ENCODE measurements around the gene OOSP4A. TPM values are rescaled to one million over a fixed set of nuclear protein-coding genes. Genes with fewer than 3 reads are reported as not detected.

Gene OOSP4A
- total and polyA plus RNA-seq, 2 of the 13 experiments (the other 11 are each of a cell fraction or from before 2014, with no cell fraction given), result not detected

- no TSS peak for BruUV-seq (replicated peaks)
- Histone ChIP-seq H3K27ac (ENCODE audit: extremely low read length, insufficient read depth, low read length) (no peak overlapping the region), H3K4me1 (ENCODE audit: insufficient read depth, low read length) (no peaks in the 10 kb centered on the region), H3K36me3 (replicated peaks in 1 of 2; ENCODE audit: control insufficient read depth in 1 of 2, insufficient read depth in 2 of 2, low read length in 2 of 2) (no peaks in the 10 kb centered on the region), H3K79me2 (ENCODE audit: insufficient read depth, low read length) (no peaks in the 10 kb centered on the region), H3K9ac (ENCODE audit: insufficient read depth, low read depth, low read length) (no peak overlapping the region), H4K20me1 (ENCODE audit: insufficient read depth, low read length) (no peaks in the 10 kb centered on the region), H3K9me3 (ENCODE audit: low read length) (no peaks in the 10 kb centered on the region), H3K27me3 (ENCODE audit: control insufficient read depth in 1 of 2, insufficient read depth in 2 of 2, low read length in 2 of 2) (no peaks in the 10 kb centered on the region), H2AFZ (ENCODE audit: low read length) (no peak overlapping the region), H3K4me2 (ENCODE audit: low read depth, low read length) (no peak overlapping the region), H3K4me3 (replicated peaks in 1 of 3; ENCODE audit: insufficient read depth in 1 of 3, low read depth in 2 of 3, low read length in 3 of 3) (no peak overlapping the region)
- ChIA-PET POLR2A (no interaction called here), CTCF (ENCODE audit: low intra/inter-chr PET ratio, low total read pairs) (no interaction called here)
- in situ Hi-C loops (cut with HindIII; ENCODE audit: extremely low pct_ligation_motif_present, low pct_unique_long_range_greater_than_20kb), result no loop called here
- 2% methylated on average over 4 of the region's 4 CpGs for WGBS (ENCODE audit: low lambda C conversion rate)
- FAIRE-seq (no peak), ATAC-seq (no peak), DNase-seq (ENCODE audit: low spot score) (no peak)
- intact Hi-C loops (cut with micrococcal nuclease; ENCODE audit: unreplicated experiment), result no loop called here
- TF ChIP-seq ASH2L (IDR thresholded peaks at IDR 0.05; ENCODE audit: insufficient read length, low read depth, low read length) (no peak), KDM4B (CRISPR knock-in tag; IDR thresholded peaks at IDR 0.05) (no peak), HOXD1 (CRISPR knock-in tag; IDR thresholded peaks at IDR 0.05) (no peak), ZSCAN12 (CRISPR knock-in tag; IDR thresholded peaks at IDR 0.05) (no peak), MED8 (CRISPR knock-in tag; IDR thresholded peaks at IDR 0.05; ENCODE audit: insufficient replicate concordance) (no peak), CENPX (CRISPR knock-in tag; IDR thresholded peaks at IDR 0.05) (no peak), ZSCAN29 (CRISPR knock-in tag; conservative IDR thresholded peaks at IDR 0.05) (no peak)
Observed at GRCh38 chr11:59999691-60000090, 35.9 kb downstream of the OOSP4A start.

GRCh38 chr11:60003729-60004128 is 39.9 kb downstream of the OOSP4A start:
- POLR2A ChIA-PET, result no interaction called here
- H3K9me3 ChIP-seq (ENCODE audit: low read length), result no peaks in the 10 kb centered on the region
- no peaks in the 10 kb centered on the region for H3K27me3 ChIP-seq (ENCODE audit: control insufficient read depth in 1 of 2, insufficient read depth in 2 of 2, low read length in 2 of 2)
- H2AFZ ChIP-seq (ENCODE audit: low read length), result no peak overlapping the region
- DNase-seq (ENCODE audit: low spot score) (no peak), FAIRE-seq (no peak), ATAC-seq (no peak)
- 21% methylated on average over 2 of the region's 2 CpGs for WGBS (ENCODE audit: low lambda C conversion rate)
- BruUV-seq (replicated peaks), result no TSS peak
- no peaks in the 10 kb centered on the region for H3K36me3 ChIP-seq (replicated peaks in 1 of 2; ENCODE audit: control insufficient read depth in 1 of 2, insufficient read depth in 2 of 2, low read length in 2 of 2)
- H3K27ac ChIP-seq (ENCODE audit: extremely low read length, insufficient read depth, low read length), result no peak overlapping the region
- CTCF ChIA-PET (ENCODE audit: low intra/inter-chr PET ratio, low total read pairs), result no interaction called here
- H3K4me2 ChIP-seq (ENCODE audit: low read depth, low read length), result no peak overlapping the region
- H3K9ac ChIP-seq (ENCODE audit: insufficient read depth, low read depth, low read length), result no peak overlapping the region
- intact Hi-C loops (cut with micrococcal nuclease; ENCODE audit: unreplicated experiment), result no loop called here
- no peaks in the 10 kb centered on the region for H3K4me1 ChIP-seq (ENCODE audit: insufficient read depth, low read length)
- H3K79me2 ChIP-seq (ENCODE audit: insufficient read depth, low read length), result no peaks in the 10 kb centered on the region
- H4K20me1 ChIP-seq (ENCODE audit: insufficient read depth, low read length), result no peaks in the 10 kb centered on the region
- in situ Hi-C loops (cut with HindIII; ENCODE audit: extremely low pct_ligation_motif_present, low pct_unique_long_range_greater_than_20kb), result no loop called here
- no peak overlapping the region for H3K4me3 ChIP-seq (replicated peaks in 1 of 3; ENCODE audit: insufficient read depth in 1 of 3, low read depth in 2 of 3, low read length in 3 of 3)
- TF ChIP-seq ZNF776 (CRISPR knock-in tag; IDR thresholded peaks at IDR 0.05) (no peak), IKZF4 (CRISPR knock-in tag; IDR thresholded peaks at IDR 0.05; ENCODE audit: borderline replicate concordance, low read depth, not compliant biosample characterization) (no peak), PHF5A (CRISPR knock-in tag; IDR thresholded peaks at IDR 0.05; ENCODE audit: low read depth, unreplicated experiment) (no peak), CREM (IDR thresholded peaks at IDR 0.05) (no peak), CREM (CRISPR knock-in tag; IDR thresholded peaks at IDR 0.05) (no peak)
- TF ChIP-seq, protein P1, sequence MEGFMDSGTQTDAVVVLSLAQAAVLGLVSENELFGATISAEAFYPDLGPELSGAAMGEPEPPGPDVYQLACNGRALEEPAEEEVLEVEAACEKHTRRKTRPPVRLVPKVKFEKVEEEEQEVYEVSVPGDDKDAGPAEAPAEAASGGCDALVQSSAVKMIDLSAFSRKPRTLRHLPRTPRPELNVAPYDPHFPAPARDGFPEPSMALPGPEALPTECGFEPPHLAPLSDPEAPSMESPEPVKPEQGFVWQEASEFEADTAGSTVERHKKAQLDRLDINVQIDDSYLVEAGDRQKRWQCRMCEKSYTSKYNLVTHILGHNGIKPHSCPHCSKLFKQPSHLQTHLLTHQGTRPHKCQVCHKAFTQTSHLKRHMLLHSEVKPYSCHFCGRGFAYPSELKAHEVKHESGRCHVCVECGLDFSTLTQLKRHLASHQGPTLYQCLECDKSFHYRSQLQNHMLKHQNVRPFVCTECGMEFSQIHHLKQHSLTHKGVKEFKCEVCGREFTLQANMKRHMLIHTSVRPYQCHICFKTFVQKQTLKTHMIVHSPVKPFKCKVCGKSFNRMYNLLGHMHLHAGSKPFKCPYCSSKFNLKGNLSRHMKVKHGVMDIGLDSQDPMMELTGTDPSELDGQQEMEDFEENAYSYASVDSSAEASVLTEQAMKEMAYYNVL (CRISPR knock-in tag; IDR thresholded peaks at IDR 0.05; ENCODE audit: borderline replicate concordance), result no peak
